Inferior parietal cortex (tissue), 1 donor: ENCODE measurements around the gene C20orf144.

ENCODE experiments used
- DNase-seq: peaks from one replicate; pipeline ENCODE4 v3.0.0-alpha.2; 2016; ENCODE audit errors: extremely low spot score

The C20orf144 gene

GRCh38 chr20:33664762-33665144, 2.6 kb downstream of the C20orf144 start:
- DNase-seq = no peak

- peak; percentile 90 for DNase-seq
Observed at GRCh38 chr20:33666293-33667244, 4.4 kb downstream of the C20orf144 start, which contains the start of gene ACTL10. Gene ACTL10 (plus strand): TSS chr20:33666943. CDS start chr20:33667498, 555 bp downstream.

GRCh38 chr20:33667245-33667675, 5.1 kb downstream of the C20orf144 start:
- no peak for DNase-seq

DNA sequence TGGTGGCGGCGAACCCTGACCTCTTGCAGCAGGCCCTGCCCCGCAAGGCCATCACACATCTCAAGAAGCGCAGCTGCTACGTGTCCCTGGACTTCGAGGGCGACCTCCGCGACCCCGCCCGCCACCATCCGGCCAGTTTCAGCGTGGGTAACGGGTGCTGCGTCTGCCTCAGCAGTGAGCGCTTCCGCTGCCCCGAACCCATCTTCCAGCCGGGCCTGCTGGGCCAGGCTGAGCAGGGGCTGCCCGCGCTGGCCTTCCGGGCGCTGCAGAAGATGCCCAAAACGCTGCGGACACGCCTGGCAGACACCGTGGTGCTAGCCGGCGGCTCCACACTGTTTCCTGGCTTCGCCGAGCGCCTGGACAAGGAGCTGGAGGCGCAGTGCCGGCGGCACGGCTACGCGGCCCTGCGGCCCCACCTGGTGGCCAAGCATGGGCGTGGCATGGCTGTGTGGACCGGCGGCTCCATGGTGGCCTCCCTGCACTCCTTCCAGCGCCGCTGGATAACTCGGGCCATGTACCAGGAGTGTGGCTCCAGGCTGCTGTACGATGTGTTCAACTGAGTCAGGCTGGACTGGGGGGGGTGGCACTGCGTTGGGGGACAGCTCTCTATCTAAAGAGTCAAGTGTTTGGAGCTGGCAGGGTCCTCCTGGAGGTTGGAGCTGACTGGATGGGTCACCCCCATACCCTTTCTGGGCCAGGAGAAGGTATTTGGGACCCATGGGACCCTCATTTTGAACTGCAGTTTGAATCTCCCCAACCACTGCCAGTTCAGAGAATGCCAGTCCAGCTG, 5.7 kb downstream of the C20orf144 start:
- DNase-seq = peak; percentile 67

DNA sequence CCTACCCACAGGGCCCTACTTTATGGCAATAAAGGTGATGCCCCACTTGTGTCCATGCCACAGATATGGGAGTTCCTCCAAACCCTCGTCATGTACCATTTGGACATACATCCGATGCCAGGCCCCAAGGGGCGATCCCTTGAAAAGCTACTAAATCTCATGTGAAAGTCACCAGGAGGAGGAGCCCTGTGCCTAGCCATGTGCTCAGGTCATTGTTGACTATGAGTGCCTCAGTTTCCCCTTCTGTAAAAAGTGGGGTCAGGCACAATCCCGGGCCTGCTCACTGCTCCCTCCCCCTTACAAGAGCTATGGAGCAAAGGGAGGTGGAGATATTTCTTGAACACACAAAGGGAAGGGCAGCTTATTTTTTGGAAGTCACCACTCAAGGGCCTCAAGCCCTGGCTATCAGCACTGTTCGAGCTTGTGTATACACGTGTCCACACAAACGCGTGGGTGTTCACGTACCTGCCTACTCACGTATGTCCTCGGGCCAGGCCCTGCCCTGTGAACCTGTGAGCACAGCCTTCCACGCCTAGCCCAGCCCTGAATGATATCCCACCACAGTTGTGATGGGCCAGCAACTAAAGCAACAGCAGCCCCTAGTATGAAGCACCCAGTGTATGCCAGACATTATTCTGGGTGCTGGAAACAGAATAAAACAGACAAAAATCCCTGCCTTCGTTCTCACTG, 6.5 kb downstream of the C20orf144 start:
- DNase-seq = no peak

- no peak for DNase-seq
Observed at GRCh38 chr20:33669224-33669623, 7.1 kb downstream of the C20orf144 start.

GRCh38 chr20:33669873-33670640, 7.9 kb downstream of the C20orf144 start:
- peak; percentile 48 for DNase-seq

DNA sequence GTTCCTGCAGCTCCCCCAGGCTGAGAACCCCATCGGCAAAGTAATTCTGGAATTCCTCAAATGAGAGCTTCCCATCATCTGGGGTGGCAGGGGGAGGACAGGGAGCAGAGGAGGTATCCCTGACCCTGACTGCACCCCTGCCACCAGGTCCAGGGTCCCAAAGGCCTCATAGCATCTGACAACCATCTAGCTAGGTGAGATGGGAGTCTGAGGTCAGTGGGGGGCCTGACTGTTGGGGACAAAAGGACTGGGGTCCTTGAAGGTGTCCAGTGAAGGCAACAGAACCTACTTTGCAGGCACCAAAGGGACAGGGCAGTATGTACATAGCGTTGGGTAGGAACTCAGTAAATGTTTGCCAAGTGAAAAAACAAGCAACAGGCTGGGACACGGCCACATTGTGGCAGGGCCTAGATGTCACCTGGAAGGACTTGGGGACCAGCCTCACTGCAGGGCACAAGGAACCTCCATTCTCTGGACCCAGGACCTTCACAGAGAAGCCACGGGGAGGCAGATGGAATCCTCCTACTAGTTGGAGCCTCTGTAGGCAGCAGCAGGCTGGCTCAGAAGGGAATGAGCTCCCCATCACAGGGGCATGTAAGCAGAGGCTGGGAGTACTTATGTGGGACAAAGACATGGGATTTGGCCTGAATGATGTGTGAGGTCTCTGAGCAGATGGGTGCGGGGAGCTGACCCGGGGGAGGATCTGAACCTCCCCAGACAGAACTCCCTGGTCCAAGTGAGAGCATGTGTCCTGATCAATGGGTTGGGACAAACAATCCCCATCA, 8.8 kb downstream of the C20orf144 start:
- DNase-seq = no peak

DNA sequence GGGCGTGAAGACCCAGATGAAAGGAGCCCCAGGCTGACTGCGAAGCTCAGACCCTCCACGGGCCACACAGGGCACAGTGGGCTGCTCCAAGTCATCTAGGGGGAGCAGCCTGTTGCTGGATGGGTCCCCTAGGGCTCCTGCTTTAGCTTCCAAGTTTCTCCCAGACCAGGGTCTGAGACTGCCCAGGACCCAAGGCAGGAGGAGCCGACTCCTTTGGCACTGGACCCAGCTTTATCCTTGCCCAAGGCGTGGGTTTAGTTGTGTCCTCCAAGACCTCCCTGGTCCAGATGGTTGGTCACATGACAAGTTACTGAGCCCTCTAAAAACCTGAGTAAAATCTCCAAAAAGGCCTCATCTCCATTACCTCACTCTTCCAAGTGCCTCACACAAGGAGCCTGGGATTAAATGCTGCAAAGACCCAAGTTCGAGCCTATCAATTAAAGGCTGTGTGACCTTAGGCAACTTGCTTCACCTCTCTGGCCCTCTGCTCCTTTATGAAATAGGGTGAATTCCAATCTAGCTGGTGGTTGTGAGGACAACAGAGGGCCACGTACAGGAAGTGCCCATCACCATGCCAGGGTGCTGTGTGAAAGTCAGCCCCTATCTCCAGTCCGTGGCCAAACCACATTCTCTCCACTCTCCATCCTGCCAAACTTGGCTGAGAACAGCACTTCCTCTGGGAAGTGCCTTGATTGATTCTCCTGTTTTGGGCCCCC, 9.6 kb downstream of the C20orf144 start:
- no peak for DNase-seq

- DNase-seq = no peak
Observed at GRCh38 chr20:33672426-33673113, 10.4 kb downstream of the C20orf144 start.

DNA sequence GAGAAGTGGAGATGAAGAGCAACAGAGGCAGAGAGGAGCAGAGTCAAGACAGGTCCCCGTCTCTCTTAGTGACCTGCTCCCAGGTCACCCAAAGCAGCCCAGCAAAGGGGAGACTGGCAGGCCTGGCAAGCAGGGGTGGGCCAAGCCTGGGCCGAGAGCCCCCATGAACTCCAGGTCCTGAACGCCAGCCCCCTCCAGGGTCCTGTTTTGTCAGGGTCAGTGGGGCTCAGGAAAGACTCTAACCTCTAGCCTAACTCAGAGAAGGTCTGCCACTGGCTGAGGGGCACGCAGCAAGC, 10.9 kb downstream of the C20orf144 start:
- DNase-seq = no peak

GRCh38 chr20:33673410-33674293, 11.5 kb downstream of the C20orf144 start:
- DNase-seq = no peak

DNA sequence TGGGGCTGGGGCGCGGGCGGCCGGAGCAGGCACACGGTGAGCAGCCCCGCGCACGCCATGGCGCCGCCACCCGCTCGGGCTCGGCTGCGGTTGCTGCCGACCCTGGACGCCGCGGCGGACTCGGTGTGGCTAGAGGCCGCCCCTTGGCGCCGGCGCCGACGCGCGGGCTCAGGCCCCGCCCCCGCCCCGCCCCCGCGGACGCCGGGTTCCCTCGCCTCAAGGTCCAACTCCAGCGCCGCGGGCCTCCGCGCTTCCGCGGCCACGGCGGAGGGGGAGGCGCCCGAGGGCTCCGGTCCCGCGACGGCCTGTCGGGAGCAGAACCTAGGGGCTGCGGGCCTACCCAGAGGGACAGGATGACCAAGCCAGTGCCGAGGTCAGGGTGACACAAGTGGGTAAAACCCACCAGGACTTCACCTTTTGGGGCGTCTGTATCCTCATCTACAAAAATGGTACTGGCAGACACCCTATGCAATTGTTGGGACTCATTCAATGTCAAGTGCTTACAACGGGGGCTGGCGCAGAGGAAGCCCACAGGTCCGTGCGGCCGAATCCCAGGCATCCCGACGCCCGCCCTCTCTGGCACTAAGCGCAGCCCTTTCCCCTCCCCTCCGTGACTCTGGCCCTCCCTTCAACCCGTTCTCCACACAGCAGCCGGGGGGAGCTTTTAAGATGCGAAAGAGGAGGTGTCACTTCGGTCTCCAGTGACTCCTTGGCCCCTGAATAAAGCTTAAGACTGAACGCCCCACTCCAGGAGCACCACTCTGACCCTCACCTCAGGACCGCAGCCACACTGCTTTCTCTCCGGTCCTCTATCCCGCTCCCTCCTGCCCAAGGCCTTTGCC, 12.4 kb downstream of the C20orf144 start, which contains the start of gene NECAB3:
Gene NECAB3 (minus strand): TSS at position 135 of the 842 bp plus-strand sequence. CDS start 76 bp downstream, at position 59.
- no peak for DNase-seq

DNA sequence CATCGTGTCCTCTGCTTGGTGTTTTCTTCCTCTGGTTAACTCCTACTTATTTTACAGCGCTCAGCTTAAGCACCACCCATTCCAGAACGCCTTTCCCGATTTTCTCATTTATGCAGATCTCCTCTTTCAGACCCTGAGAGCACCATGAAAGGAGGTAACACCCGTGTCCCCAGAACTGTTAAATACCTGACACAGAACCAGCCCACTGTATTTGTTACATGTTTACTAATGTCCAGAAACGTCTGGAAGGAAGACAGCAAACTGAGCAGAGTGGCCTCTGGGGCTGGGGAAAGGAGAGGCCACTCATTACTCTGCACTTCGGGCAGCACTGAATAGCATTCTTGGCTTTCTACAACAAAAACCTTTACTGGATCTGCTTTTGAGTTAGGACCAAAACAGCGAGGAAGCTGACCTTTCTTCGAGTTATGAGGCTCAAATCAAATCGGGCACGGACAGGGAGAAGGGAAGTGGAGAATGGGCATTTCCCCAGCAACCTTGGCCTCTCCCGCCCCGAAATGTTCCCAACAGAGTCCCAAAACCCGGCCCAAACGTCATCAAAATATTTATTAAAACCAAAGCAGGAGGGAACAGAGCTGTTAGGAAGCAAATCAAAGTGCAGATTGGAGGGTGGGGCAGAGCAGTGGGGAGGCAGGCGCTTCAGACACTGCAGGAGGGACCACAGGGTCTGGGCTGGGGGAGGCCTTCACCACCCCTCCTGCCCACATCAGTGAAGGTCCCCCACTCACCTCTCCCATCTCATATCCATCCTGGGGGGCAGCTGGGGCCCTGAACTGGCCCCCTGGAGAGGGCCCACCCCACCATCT, 13.2 kb downstream of the C20orf144 start:
- no peak for DNase-seq

GRCh38 chr20:33676121-33676520, 14.0 kb downstream of the C20orf144 start:
- DNase-seq = no peak
